MM.1S (cell line): ENCODE results near the gene RAB11B.

Source experiments
- DNase-seq: peaks from one replicate; pipeline ENCODE4 v3.0.0-alpha.2; 2015
- H2AFZ ChIP-seq: fragments of 300-600 bp; sonication (generic); 2 replicates; pipeline ENCODE4 v1.6.0; 2016; ENCODE audit warnings: antibody characterized with exemption, low read length
- H3F3A ChIP-seq: fragments of 300-600 bp; sonication (generic); 2 replicates; pipeline ENCODE4 v1.6.1; 2016; ENCODE audit warnings: mild to moderate bottlenecking, antibody characterized with exemption, low read length, moderate library complexity, mixed read lengths; ENCODE audit not compliant: insufficient read depth
- H3K27ac ChIP-seq: fragments of 300-600 bp; sonication (generic); 2 replicates; pipeline ENCODE4 v1.5.1; 2016; ENCODE audit warnings: mild to moderate bottlenecking, low read length
- H3K27me3 ChIP-seq: fragments of 300-600 bp; sonication (generic); replicated peaks from 2 replicates; pipeline ENCODE4 v1.6.0; 2016; ENCODE audit warnings: low read length; ENCODE audit not compliant: insufficient read depth
- H3K36me3 ChIP-seq: fragments of 300-600 bp; sonication (generic); replicated peaks from 2 replicates; pipeline ENCODE4 v1.6.1; 2016; ENCODE audit warnings: mild to moderate bottlenecking, low read length, mixed read lengths; ENCODE audit not compliant: insufficient read depth
- H3K4me1 ChIP-seq: fragments of 300-600 bp; sonication (generic); 2 replicates; pipeline ENCODE4 v1.6.1; 2016; ENCODE audit warnings: low read length, mixed read lengths
- H3K4me2 ChIP-seq: fragments of 300-600 bp; sonication (generic); 2 replicates; pipeline ENCODE4 v1.6.0; 2016; ENCODE audit warnings: low read depth, low read length
- H3K4me3 ChIP-seq: fragments of 300-600 bp; sonication (generic); 2 replicates; pipeline ENCODE4 v1.5.1; 2016; ENCODE audit warnings: low read length, mixed read lengths
- H3K79me2 ChIP-seq: fragments of 300-600 bp; sonication (generic); 2 replicates; pipeline ENCODE4 v1.6.1; 2016; ENCODE audit warnings: mixed run types, low read length, mixed read lengths
- H3K9ac ChIP-seq: fragments of 300-600 bp; sonication (generic); 2 replicates; pipeline ENCODE4 v1.6.1; 2016; ENCODE audit warnings: low read length, mixed read lengths
- H3K9me2 ChIP-seq: fragments of 300-600 bp; sonication (generic); replicated peaks from 2 replicates; pipeline ENCODE4 v1.6.1; 2016; ENCODE audit warnings: mild to moderate bottlenecking, low read length, mixed read lengths; ENCODE audit not compliant: insufficient read depth
- H3K9me3 ChIP-seq: fragments of 300-600 bp; sonication (generic); replicated peaks from 2 replicates; pipeline ENCODE4 v1.6.1; 2016; ENCODE audit warnings: mild to moderate bottlenecking, low read length, mixed read lengths; ENCODE audit not compliant: insufficient read depth
- H4K20me1 ChIP-seq: fragments of 300-600 bp; sonication (generic); 2 replicates; pipeline ENCODE4 v1.6.1; 2016; ENCODE audit warnings: mild to moderate bottlenecking, low read length, moderate library complexity, mixed read lengths; ENCODE audit not compliant: insufficient read depth
- CTCF ChIP-seq: fragments of 300-600 bp; sonication (generic); IDR thresholded peaks from 2 replicates; pipeline ENCODE4 v1.5.1; 2016; ENCODE audit warnings: antibody characterized with exemption, low read length, mixed read lengths
- EZH2 ChIP-seq: fragments of 300-600 bp; sonication (generic); optimal IDR thresholded peaks from 2 replicates; pipeline ENCODE3; 2017; ENCODE audit warnings: low read depth, mild to moderate bottlenecking, antibody characterized with exemption, low read length, mixed read lengths
- EZH2phosphoT487 ChIP-seq: fragments of 300-600 bp; sonication (generic); IDR thresholded peaks from 2 replicates; pipeline ENCODE4 v1.6.1; 2018; ENCODE audit warnings: antibody characterized with exemption, low read length

RAB11B gene

GRCh38 chr19:8412783-8413628, 22.8 kb downstream of the RAB11B start, which contains the start of gene MARCHF2:
MARCHF2 (plus strand) TSS chr19:8413305; CDS start chr19:8421841, 8,536 bp downstream.
- peak within 1 kb of the TSS; percentile 78 for H3K9ac ChIP-seq
- no peaks in the 10 kb centered on the region for H3K36me3 ChIP-seq
- H2AFZ ChIP-seq: peak within 1 kb of the TSS; percentile 99
- H3K9me3 ChIP-seq: no peaks in the 10 kb centered on the region
- no peaks in the 10 kb centered on the region for H4K20me1 ChIP-seq
- no peaks in the 10 kb centered on the region for H3K27me3 ChIP-seq
- TF ChIP-seq EZH2phosphoT487: no peak
- TF ChIP-seq CTCF: peak; percentile 62
- peaks cover 3% of the 10 kb centered on the region; the same call in 1 of the 2 replicates for H3K4me1 ChIP-seq
- H3K4me3 ChIP-seq: peak within 1 kb of the TSS; percentile 82
- H3K9me2 ChIP-seq: no peaks in the 10 kb centered on the region
- H3K79me2 ChIP-seq: no peaks in the 10 kb centered on the region
- H3F3A ChIP-seq: no peaks in the 10 kb centered on the region
- no peak within 1 kb of the TSS for H3K27ac ChIP-seq
- DNase-seq: peak; percentile 99
- peak within 1 kb of the TSS; percentile 93 for H3K4me2 ChIP-seq

DNA sequence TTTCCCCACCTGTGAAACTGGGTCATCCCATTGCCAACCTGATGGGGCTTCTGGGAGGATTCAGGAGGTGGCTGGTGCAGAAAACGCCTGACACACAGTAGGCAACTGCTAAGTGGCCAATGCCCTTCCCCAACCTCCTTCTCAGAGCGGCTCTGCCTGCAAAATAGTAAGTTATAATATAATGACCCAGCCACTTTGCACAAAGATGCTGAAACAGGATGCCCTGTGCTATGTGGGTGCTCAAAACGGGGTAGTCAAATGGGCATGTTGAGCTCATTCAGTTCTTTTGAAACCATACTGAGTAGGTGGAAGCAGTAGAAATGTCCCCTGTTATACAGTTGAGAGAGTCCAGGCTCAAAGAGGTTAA, 23.5 kb downstream of the RAB11B start:
- no peak for DNase-seq
- H3K27ac ChIP-seq: no peak overlapping the region

GRCh38 chr19:8416796-8417195, 26.6 kb downstream of the RAB11B start:
- H3K4me2 ChIP-seq: no peak overlapping the region
- no peaks in the 10 kb centered on the region for H3K27me3 ChIP-seq
- no peak overlapping the region for H2AFZ ChIP-seq
- no peaks in the 10 kb centered on the region for H3K9me3 ChIP-seq
- no peak overlapping the region for H3K4me3 ChIP-seq
- no peak for TF ChIP-seq EZH2phosphoT487
- TF ChIP-seq CTCF: no peak
- no peak for TF ChIP-seq EZH2
- no peaks in the 10 kb centered on the region for H3F3A ChIP-seq
- H3K9me2 ChIP-seq: no peaks in the 10 kb centered on the region
- H3K27ac ChIP-seq: no peak overlapping the region
- H3K9ac ChIP-seq: no peak overlapping the region
- H3K36me3 ChIP-seq: no peaks in the 10 kb centered on the region
- H3K4me1 ChIP-seq: peaks cover 3% of the 10 kb centered on the region; the same call in 1 of the 2 replicates
- H4K20me1 ChIP-seq: no peaks in the 10 kb centered on the region
- no peak for DNase-seq
- no peaks in the 10 kb centered on the region for H3K79me2 ChIP-seq

More for the DNA sequence above, 23.5 kb downstream of the RAB11B start:
- H3K4me2 ChIP-seq: peak overlapping the region; percentile 93
- H3K79me2 ChIP-seq: no peaks in the 10 kb centered on the region
- no peaks in the 10 kb centered on the region for H4K20me1 ChIP-seq
- H3K27me3 ChIP-seq: no peaks in the 10 kb centered on the region
- peak overlapping the region; percentile 78 for H3K9ac ChIP-seq
- H3K9me2 ChIP-seq: no peaks in the 10 kb centered on the region
- no peaks in the 10 kb centered on the region for H3F3A ChIP-seq
- H3K4me1 ChIP-seq: peaks cover 3% of the 10 kb centered on the region; the same call in 1 of the 2 replicates
- no peaks in the 10 kb centered on the region for H3K9me3 ChIP-seq
- peak overlapping the region; percentile 82 for H3K4me3 ChIP-seq
- H2AFZ ChIP-seq: peak overlapping the region; percentile 99
- TF ChIP-seq EZH2phosphoT487 (no peak), EZH2 (no peak), CTCF (no peak)
- H3K36me3 ChIP-seq: no peaks in the 10 kb centered on the region
